Panc1 (cell line): ENCODE results near the gene TSHZ1. TPM values are rescaled to one million over a fixed set of nuclear protein-coding genes. Genes with fewer than 3 reads are reported as not detected.

ENCODE experiments used
- ATAC-seq: fragments of 200-7000 bp; cut with Tn5 transposase; 2 replicates; pipeline ENCODE4 v1.9.1; 2020; ENCODE audit warnings: mild to moderate bottlenecking, moderate library complexity
- BruUV-seq: library from RNA; stranded (reverse); fragments of 400-500 nt; replicated peaks from 2 replicates; lab custom pipeline; 2021; lab: Mats Ljungman, UMichigan
- CTCF ChIA-PET: fragments of 300-600 bp; sonication (Branson Sonifier 250); formaldehyde crosslinking; loops from one replicate; lab custom pipeline; 2022; ENCODE audit warnings: antibody characterized with exemption; lab: Charles Lee
- POLR2A ChIA-PET: fragments of 300-600 bp; sonication (Branson Sonifier 250); formaldehyde crosslinking; loops from one replicate; lab custom pipeline; 2022; ENCODE audit warnings: antibody characterized with exemption; lab: Charles Lee
- DNase-seq: peaks from one replicate; pipeline ENCODE4 v3.0.0-alpha.2; 2010; ENCODE audit warnings: low read depth, low spot score
- H3K27ac ChIP-seq: 2 replicates; pipeline ENCODE4 v1.5.1; 2011; ENCODE audit warnings: mild to moderate bottlenecking, low read length, inconsistent platforms
- H3K27me3 ChIP-seq: fragments of 200-500 bp; sonication (Bioruptor generic); 2 replicates; pipeline ENCODE4 v1.6.0; 2014; ENCODE audit warnings: low read length, inconsistent platforms; ENCODE audit not compliant: control insufficient read depth, insufficient read depth
- H3K36me3 ChIP-seq: fragments of 200-500 bp; sonication (Bioruptor generic); 2 replicates; pipeline ENCODE4 v1.5.1; 2014; ENCODE audit warnings: inconsistent platforms, mild to moderate bottlenecking, low read length, moderate library complexity; ENCODE audit not compliant: control insufficient read depth, insufficient read depth
- H3K4me1 ChIP-seq: 2 replicates; pipeline ENCODE4 v1.5.1; 2011; ENCODE audit warnings: inconsistent platforms, mild to moderate bottlenecking, low read length, moderate library complexity; ENCODE audit not compliant: control insufficient read depth, insufficient read depth
- H3K4me3 ChIP-seq, 2 experiments: 2 replicates each; pipeline ENCODE4 v1.5.1; 2011 to 2012; ENCODE audit warnings: low read depth in 2 of 2, low read length in 2 of 2, mild to moderate bottlenecking in 2 of 2, inconsistent platforms in 1 of 2, moderate library complexity in 1 of 2
- H3K9me3 ChIP-seq: fragments of 200-500 bp; sonication (Bioruptor generic); 2 replicates; pipeline ENCODE4 v1.5.1; 2014; ENCODE audit warnings: low read depth, mild to moderate bottlenecking, inconsistent platforms, low read length, moderate library complexity; ENCODE audit not compliant: control insufficient read depth, insufficient read depth
- POLR2AphosphoS5 ChIP-seq: IDR thresholded peaks from 2 replicates; pipeline ENCODE4 v1.6.1; 2012; ENCODE audit warnings: mild to moderate bottlenecking, low read depth, low read length, moderate library complexity
- SIN3A ChIP-seq: IDR thresholded peaks from 2 replicates; pipeline ENCODE4 v1.6.1; 2012; ENCODE audit warnings: low read depth, mild to moderate bottlenecking, low read length, moderate library complexity, borderline replicate concordance; ENCODE audit not compliant: insufficient read depth
- TCF7L2 ChIP-seq: IDR thresholded peaks from 2 replicates; pipeline ENCODE4 v1.6.1; 2011; ENCODE audit warnings: mild to moderate bottlenecking, low read depth, low read length, inconsistent platforms
- in situ Hi-C: cut with HindIII; loops from 2 replicates; pipeline ENCODE4 v1.10.0; 2016; ENCODE audit warnings: low sequenced_read_pairs, low pct_unique_long_range_greater_than_20kb
- intact Hi-C: fragments of 100-400 bp; cut with micrococcal nuclease; formaldehyde crosslinking; loops from one replicate; pipeline ENCODE4 v1.10.0; 2022; ENCODE audit not compliant: unreplicated experiment
- total RNA-seq: library from RNA; stranded (reverse); gene quantifications from one replicate; pipeline ENCODE4 v1.2.1, GENCODE V29; 2021; ENCODE audit not compliant: unreplicated experiment
- TF ChIP-seq, protein P1 (sequence below): fragments of 450-650 bp; IDR thresholded peaks from 2 replicates; pipeline ENCODE4 v1.5.1; 2017; ENCODE audit warnings: mild to moderate bottlenecking
- TF ChIP-seq, protein P2 (sequence below), 2 experiments: IDR thresholded peaks; 2 replicates each; pipeline ENCODE4 v1.6.1; 2011 to 2012; ENCODE audit warnings: low read depth in 2 of 2, control low read depth in 1 of 2, low read length in 1 of 2, mild to moderate bottlenecking in 1 of 2, moderate library complexity in 1 of 2; ENCODE audit not compliant: insufficient read depth in 1 of 2

TSHZ1 gene
- total RNA-seq, 1 experiment from 2014 or later: 10.0 TPM

DNA sequence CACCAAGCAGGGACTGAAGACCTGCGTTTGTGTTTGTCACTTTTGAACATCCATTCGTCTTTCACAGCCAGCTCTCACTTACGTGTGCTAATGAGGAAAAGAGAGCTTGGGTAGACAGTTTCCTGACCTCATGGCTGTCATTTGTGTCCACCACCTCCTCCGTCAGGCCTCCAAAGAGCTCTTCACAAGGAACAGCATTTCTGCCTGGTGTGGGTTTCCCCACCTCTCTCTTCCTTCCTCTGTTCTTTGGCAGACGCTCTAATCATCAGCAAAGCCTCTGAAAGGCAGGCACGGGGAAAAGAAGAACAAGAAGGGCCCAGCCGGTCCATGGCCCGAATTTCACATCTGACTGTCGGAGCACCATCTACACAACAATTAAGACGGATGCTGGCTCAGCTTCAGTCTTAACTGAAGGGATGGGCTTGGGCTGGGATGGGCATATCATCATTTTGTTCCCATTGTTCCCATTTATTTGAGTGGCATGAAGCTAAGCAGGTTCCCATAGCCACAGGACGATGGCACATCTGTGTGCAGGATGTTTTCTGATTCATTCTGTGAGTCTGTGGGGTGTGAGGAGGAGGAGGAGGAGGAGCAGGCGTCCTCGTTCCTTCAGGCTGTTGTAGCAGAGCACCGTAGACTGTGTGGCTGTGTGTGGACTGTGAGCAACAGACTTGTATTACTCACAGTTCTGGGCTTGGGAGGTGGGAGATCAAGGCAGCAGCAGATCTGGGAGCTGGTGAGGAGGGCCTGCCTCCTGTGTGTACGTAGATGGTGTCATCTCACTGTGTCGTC is 66.4 kb downstream of the TSHZ1 start:
- no TSS peak for BruUV-seq
- POLR2A ChIA-PET: no interaction called here

DNA sequence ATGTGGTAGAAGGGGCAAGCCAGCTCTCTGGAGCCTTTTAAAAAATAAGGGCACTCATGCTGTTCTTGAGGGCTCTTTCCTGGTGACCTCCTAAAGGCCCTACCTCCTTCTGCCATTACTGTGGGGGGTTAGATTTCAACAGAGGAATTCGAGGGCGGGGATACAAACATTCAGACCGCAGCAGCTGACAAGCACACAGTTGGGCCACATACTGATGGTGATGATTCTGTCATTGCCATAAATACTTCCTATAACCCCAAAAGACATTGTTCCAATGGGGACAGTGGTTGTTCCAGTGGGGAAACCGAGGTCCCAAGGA is 67.0 kb downstream of the TSHZ1 start:
- TF ChIP-seq SIN3A (no peak), TCF7L2 (no peak), POLR2AphosphoS5 (no peak)
- TF ChIP-seq, protein P1, sequence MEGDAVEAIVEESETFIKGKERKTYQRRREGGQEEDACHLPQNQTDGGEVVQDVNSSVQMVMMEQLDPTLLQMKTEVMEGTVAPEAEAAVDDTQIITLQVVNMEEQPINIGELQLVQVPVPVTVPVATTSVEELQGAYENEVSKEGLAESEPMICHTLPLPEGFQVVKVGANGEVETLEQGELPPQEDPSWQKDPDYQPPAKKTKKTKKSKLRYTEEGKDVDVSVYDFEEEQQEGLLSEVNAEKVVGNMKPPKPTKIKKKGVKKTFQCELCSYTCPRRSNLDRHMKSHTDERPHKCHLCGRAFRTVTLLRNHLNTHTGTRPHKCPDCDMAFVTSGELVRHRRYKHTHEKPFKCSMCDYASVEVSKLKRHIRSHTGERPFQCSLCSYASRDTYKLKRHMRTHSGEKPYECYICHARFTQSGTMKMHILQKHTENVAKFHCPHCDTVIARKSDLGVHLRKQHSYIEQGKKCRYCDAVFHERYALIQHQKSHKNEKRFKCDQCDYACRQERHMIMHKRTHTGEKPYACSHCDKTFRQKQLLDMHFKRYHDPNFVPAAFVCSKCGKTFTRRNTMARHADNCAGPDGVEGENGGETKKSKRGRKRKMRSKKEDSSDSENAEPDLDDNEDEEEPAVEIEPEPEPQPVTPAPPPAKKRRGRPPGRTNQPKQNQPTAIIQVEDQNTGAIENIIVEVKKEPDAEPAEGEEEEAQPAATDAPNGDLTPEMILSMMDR: no peak
- TF ChIP-seq, protein P2, sequence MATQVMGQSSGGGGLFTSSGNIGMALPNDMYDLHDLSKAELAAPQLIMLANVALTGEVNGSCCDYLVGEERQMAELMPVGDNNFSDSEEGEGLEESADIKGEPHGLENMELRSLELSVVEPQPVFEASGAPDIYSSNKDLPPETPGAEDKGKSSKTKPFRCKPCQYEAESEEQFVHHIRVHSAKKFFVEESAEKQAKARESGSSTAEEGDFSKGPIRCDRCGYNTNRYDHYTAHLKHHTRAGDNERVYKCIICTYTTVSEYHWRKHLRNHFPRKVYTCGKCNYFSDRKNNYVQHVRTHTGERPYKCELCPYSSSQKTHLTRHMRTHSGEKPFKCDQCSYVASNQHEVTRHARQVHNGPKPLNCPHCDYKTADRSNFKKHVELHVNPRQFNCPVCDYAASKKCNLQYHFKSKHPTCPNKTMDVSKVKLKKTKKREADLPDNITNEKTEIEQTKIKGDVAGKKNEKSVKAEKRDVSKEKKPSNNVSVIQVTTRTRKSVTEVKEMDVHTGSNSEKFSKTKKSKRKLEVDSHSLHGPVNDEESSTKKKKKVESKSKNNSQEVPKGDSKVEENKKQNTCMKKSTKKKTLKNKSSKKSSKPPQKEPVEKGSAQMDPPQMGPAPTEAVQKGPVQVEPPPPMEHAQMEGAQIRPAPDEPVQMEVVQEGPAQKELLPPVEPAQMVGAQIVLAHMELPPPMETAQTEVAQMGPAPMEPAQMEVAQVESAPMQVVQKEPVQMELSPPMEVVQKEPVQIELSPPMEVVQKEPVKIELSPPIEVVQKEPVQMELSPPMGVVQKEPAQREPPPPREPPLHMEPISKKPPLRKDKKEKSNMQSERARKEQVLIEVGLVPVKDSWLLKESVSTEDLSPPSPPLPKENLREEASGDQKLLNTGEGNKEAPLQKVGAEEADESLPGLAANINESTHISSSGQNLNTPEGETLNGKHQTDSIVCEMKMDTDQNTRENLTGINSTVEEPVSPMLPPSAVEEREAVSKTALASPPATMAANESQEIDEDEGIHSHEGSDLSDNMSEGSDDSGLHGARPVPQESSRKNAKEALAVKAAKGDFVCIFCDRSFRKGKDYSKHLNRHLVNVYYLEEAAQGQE (IDR thresholded peaks at IDR 0.05; ENCODE audit: insufficient read depth in 1 of 2, low read depth in 2 of 2, low read length in 1 of 2): no peak
- ChIA-PET POLR2A (no interaction called here), CTCF (no interaction called here)
- Histone ChIP-seq H3K9me3 (no peaks in the 10 kb centered on the region), H3K27ac (no peak overlapping the region), H3K27me3 (no peaks in the 10 kb centered on the region), H3K36me3 (no peaks in the 10 kb centered on the region), H3K4me1 (no peaks in the 10 kb centered on the region), H3K4me3 (no peak overlapping the region)
- no TSS peak for BruUV-seq
- intact Hi-C loops: no loop called here
- in situ Hi-C loops: no loop called here
- ATAC-seq (no peak), DNase-seq (no peak)

More for the DNA sequence above, 66.4 kb downstream of the TSHZ1 start:
- H3K27me3 ChIP-seq: no peaks in the 10 kb centered on the region
- in situ Hi-C loops (no loop called here), intact Hi-C loops (no loop called here)
- no peak for DNase-seq
- H3K27ac ChIP-seq: no peak overlapping the region
- no peaks in the 10 kb centered on the region for H3K4me1 ChIP-seq
- TF ChIP-seq SIN3A: no peak
- TF ChIP-seq, protein P2 (IDR thresholded peaks at IDR 0.05; ENCODE audit: insufficient read depth in 1 of 2, low read depth in 2 of 2, low read length in 1 of 2): no peak
- no peak for TF ChIP-seq TCF7L2
- TF ChIP-seq POLR2AphosphoS5: no peak
- TF ChIP-seq, protein P1: no peak
- no peak for ATAC-seq
- H3K9me3 ChIP-seq: no peaks in the 10 kb centered on the region
- H3K4me3 ChIP-seq: no peak overlapping the region
- CTCF ChIA-PET: interaction anchor here (0.7 kb wide), 1 partner anchor 19 kb away, joined by 3 read pairs; no protein-coding TSS in a partner anchor
- H3K36me3 ChIP-seq: no peaks in the 10 kb centered on the region
